K562 (cell line): Measurements from ENCODE around the gene MNDA. TPM values are rescaled to one million over a fixed set of nuclear protein-coding genes. Genes with fewer than 3 reads are reported as not detected.

Experiments used
- BRF1 ChIP-seq: IDR thresholded peaks from 3 replicates; pipeline ENCODE4 v1.6.1; 2011; ENCODE audit warnings: borderline replicate concordance, mild to moderate bottlenecking; ENCODE audit not compliant: insufficient read length; ENCODE audit errors: extremely low read depth
- CBFB ChIP-seq: sonication (generic); formaldehyde crosslinking; IDR thresholded peaks from 2 replicates; pipeline ENCODE4 v1.4.0; 2020; ENCODE audit warnings: mild to moderate bottlenecking, missing genetic modification reagents
- FOXJ2 ChIP-seq: fragments of 200-800 bp; sonication (Bioruptor generic); IDR thresholded peaks from 2 replicates; pipeline ENCODE4 v1.6.1; 2016; ENCODE audit warnings: missing genetic modification characterization, missing compliant biosample characterization
- GTF2A2 ChIP-seq: IDR thresholded peaks from 2 replicates; pipeline ENCODE4 v1.6.1; 2016; ENCODE audit warnings: mild to moderate bottlenecking, missing genetic modification characterization, missing compliant biosample characterization
- HEY1 ChIP-seq: fragments of 250-450 bp; sonication (Bioruptor Pico); IDR thresholded peaks from 2 replicates; pipeline ENCODE4 v1.5.0; 2020; ENCODE audit warnings: mild to moderate bottlenecking, moderate library complexity, borderline replicate concordance
- NCOA2 ChIP-seq, 2 experiments: fragments of 450-650 bp; IDR thresholded peaks; 2 replicates each; pipeline ENCODE4 v1.6.1; 2018; ENCODE audit warnings: mild to moderate bottlenecking in 2 of 2, moderate library complexity in 1 of 2; ENCODE audit not compliant: partially characterized antibody in 2 of 2
- PRMT5 ChIP-seq: sonication (generic); formaldehyde crosslinking; IDR thresholded peaks from 2 replicates; pipeline ENCODE4 v1.5.0; 2020; ENCODE audit warnings: missing genetic modification reagents
- RBM15 ChIP-seq: fragments of 200-400 bp; formaldehyde crosslinking; IDR thresholded peaks from 2 replicates; pipeline ENCODE4 v1.6.1; 2018; ENCODE audit warnings: mild to moderate bottlenecking, low read length, moderate library complexity; ENCODE audit not compliant: insufficient read depth
- RERE ChIP-seq: sonication (generic); formaldehyde crosslinking; IDR thresholded peaks from 2 replicates; pipeline ENCODE4 v1.8.0; 2023; ENCODE audit warnings: missing genetic modification reagents, mild to moderate bottlenecking, borderline replicate concordance
- RFX7 ChIP-seq: fragments of 250-450 bp; sonication (Bioruptor Pico); IDR thresholded peaks from 2 replicates; pipeline ENCODE4 v1.5.1; 2021; ENCODE audit warnings: mild to moderate bottlenecking
- SMARCB1 ChIP-seq: IDR thresholded peaks from 2 replicates; pipeline ENCODE4 v1.6.1; 2011; ENCODE audit warnings: improper control_type of control experiment, low read depth; ENCODE audit not compliant: insufficient read length
- SMARCE1 ChIP-seq: fragments of 450-650 bp; IDR thresholded peaks from 2 replicates; pipeline ENCODE4 v1.7.1; 2016; ENCODE audit warnings: mild to moderate bottlenecking
- SPI1 ChIP-seq: IDR thresholded peaks from 2 replicates; pipeline ENCODE4 v1.6.1; 2011; ENCODE audit warnings: low read depth, low read length, control low read depth, borderline replicate concordance
- STAT5B ChIP-seq: fragments of 250-450 bp; sonication (Bioruptor Pico); IDR thresholded peaks from 2 replicates; pipeline ENCODE4 v1.8.0; 2021; ENCODE audit warnings: mild to moderate bottlenecking, inconsistent platforms
- WHSC1 ChIP-seq: IDR thresholded peaks from one replicate; pipeline ENCODE4 v1.6.1; 2012; ENCODE audit warnings: low read length, control low read depth, inconsistent platforms
- ZNF586 ChIP-seq: fragments of 450-650 bp; formaldehyde crosslinking; conservative IDR thresholded peaks from 2 replicates; pipeline ENCODE4 v1.4.0; 2020; ENCODE audit warnings: mild to moderate bottlenecking, moderate library complexity
- ZZZ3 ChIP-seq: fragments of 450-650 bp; IDR thresholded peaks from 2 replicates; pipeline ENCODE4 v1.6.1; 2016; ENCODE audit warnings: antibody characterized with exemption, mild to moderate bottlenecking, moderate library complexity
- polyA plus RNA-seq, 8 experiments: library from polyadenylated mRNA; depleted of rRNA in 4 of 8; stranded (reverse) in 5 of 8; unstranded in 3 of 8; fragments of >200 nt; fragmentation: Nextera tagmentation in 2 of 8; fragmentation: Illumina TruSeq in 1 of 8; extraction: Ambion mirVana in 2 of 8; extraction: Trizol in 1 of 8; gene quantifications; 2 replicates each; pipeline versions ENCODE4 v1.2.1 to v1.2.3, GENCODE V29; 2011 to 2014; ENCODE audit warnings: inconsistent platforms in 1 of 8, missing spikeins in 1 of 8
- total RNA-seq, 7 experiments: library from RNA; depleted of rRNA in 6 of 7; stranded (reverse); fragments of >200 nt in 6 of 7; fragmentation: Illumina TruSeq in 2 of 7; extraction: Trizol in 2 of 7; gene quantifications; 2 replicates each; pipeline versions ENCODE4 v1.2.1 to v1.2.3, GENCODE V29; 2011 to 2021; ENCODE audit warnings: low replicate concordance in 1 of 7
- TF ChIP-seq, protein P1 (sequence below): sonication (generic); formaldehyde crosslinking; IDR thresholded peaks from 2 replicates; pipeline ENCODE4 v1.8.1; 2023; ENCODE audit warnings: mild to moderate bottlenecking, missing genetic modification reagents
- TF ChIP-seq, protein P2 (sequence below): fragments of 200-800 bp; sonication (Bioruptor generic); IDR thresholded peaks from 2 replicates; pipeline ENCODE4 v1.6.1; 2017; ENCODE audit warnings: missing genetic modification characterization, missing compliant biosample characterization

MNDA gene
- total and polyA plus RNA-seq, 9 of the 15 experiments (the other 6 are each of a cell fraction or from before 2014, with no cell fraction given): 0.08 to 0.14 (median 0.09) TPM; not detected in 6

DNA sequence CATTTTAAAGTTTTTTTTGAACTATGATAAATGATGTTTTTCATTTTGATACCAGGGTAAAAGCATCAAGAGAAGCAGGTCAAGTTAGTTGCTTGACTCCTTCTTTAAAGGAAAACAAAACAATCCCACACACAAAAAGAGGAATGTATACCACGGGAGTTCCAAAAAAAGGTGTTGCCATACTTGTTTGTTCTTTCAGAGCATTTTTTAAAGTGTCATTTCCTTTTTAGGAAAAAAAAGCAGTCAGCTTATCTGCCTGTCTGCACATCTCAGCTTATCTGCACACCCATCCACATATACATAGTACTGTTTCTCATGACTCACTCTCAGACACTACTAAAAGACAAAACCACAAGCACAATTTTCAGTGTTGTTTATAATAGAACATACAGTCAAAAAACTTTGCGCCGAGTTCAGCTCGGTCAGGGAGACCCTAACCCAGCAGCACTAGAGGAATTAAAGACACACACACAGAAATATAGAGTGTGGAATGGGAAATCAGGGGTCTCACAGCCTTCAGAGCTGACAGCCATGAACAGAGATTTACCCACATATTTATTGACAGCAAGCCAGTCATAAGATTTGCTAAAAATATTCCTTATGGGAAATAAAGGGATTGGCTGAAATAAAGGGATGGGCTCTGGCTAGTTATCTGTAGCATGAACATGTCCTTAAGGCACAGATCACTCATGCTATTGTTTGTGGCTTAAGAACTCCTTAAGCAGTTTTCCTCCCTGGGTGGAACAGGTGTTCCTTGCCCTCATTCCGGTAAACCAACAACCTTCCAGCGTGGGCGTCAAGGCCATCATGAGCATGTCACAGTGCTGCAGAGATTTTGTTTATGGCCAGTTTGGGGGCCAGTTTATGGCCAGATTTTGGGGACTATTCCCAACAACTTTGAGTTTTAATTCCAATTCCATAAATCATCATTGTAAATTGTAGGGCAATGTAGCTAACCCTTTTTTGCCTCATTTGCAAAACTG, 11.4 kb upstream of the MNDA start (continued):
- no peak for TF ChIP-seq RERE
- TF ChIP-seq SMARCE1: peak; percentile 98
- TF ChIP-seq ZZZ3: no peak
- TF ChIP-seq NCOA2 (IDR thresholded peaks at IDR 0.05; ENCODE audit: partially characterized antibody in 2 of 2): peak in 1 of 2 experiments; percentile 44
- TF ChIP-seq, protein P1, sequence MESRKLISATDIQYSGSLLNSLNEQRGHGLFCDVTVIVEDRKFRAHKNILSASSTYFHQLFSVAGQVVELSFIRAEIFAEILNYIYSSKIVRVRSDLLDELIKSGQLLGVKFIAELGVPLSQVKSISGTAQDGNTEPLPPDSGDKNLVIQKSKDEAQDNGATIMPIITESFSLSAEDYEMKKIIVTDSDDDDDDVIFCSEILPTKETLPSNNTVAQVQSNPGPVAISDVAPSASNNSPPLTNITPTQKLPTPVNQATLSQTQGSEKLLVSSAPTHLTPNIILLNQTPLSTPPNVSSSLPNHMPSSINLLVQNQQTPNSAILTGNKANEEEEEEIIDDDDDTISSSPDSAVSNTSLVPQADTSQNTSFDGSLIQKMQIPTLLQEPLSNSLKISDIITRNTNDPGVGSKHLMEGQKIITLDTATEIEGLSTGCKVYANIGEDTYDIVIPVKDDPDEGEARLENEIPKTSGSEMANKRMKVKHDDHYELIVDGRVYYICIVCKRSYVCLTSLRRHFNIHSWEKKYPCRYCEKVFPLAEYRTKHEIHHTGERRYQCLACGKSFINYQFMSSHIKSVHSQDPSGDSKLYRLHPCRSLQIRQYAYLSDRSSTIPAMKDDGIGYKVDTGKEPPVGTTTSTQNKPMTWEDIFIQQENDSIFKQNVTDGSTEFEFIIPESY (CRISPR knock-in tag): no peak
- TF ChIP-seq CBFB (CRISPR knock-in tag): no peak
- TF ChIP-seq PRMT5 (CRISPR knock-in tag): no peak
- no peak for TF ChIP-seq SMARCB1
- no peak for TF ChIP-seq RFX7 (CRISPR knock-in tag)
- TF ChIP-seq RBM15: no peak
- no peak for TF ChIP-seq STAT5B (CRISPR knock-in tag)
- TF ChIP-seq ZNF586 (CRISPR knock-in tag): no peak
- TF ChIP-seq WHSC1: no peak
- TF ChIP-seq, protein P2, sequence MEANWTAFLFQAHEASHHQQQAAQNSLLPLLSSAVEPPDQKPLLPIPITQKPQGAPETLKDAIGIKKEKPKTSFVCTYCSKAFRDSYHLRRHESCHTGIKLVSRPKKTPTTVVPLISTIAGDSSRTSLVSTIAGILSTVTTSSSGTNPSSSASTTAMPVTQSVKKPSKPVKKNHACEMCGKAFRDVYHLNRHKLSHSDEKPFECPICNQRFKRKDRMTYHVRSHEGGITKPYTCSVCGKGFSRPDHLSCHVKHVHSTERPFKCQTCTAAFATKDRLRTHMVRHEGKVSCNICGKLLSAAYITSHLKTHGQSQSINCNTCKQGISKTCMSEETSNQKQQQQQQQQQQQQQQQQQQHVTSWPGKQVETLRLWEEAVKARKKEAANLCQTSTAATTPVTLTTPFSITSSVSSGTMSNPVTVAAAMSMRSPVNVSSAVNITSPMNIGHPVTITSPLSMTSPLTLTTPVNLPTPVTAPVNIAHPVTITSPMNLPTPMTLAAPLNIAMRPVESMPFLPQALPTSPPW (CRISPR knock-in tag): peak; percentile 37; the same call in 1 of the 2 replicates
- TF ChIP-seq FOXJ2: peak; percentile 97
- no peak for TF ChIP-seq GTF2A2 (tag)
- TF ChIP-seq HEY1 (CRISPR knock-in tag): no peak
- TF ChIP-seq SPI1: no peak
- TF ChIP-seq BRF1: no peak
